Measurements from ENCODE around the gene CHEK1. TPM values are rescaled to one million over a fixed set of nuclear protein-coding genes. Genes with fewer than 3 reads are reported as not detected.
"Not testable (repeated sequence)": the region's sequence is repeated elsewhere in the genome, so short reads cannot be mapped to it uniquely, and the experiment has no call there.

CHEK1 gene
- total RNA-seq, 1 donor from 2014 or later = 1.6 TPM

DNA sequence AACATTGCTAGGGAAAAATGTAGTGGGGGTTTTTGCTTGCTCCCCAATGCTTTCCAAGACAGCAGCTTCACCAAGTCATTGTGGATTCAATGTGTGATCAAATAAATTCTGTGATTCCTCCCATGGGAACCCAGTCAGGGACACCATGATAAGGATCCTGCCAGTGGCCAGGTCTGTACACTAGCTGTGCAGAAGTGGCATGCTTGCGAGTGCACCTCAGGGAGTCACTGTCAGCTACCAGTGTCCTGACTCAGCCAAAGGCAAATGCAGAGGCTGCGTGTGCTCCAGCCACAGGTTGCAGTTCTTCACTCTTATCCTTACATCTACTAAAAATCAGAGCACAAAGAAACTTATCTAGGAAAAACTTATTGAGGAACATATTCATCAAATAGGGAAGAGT lies 65.0 kb downstream of the CHEK1 start:
- Histone ChIP-seq H3K27ac (replicated peaks) (no peak overlapping the region), H3K36me3 (no peaks in the 10 kb centered on the region), H3K4me1 (no peaks in the 10 kb centered on the region), H3K4me3 (no peak overlapping the region), H3K27me3 (ENCODE audit: low read depth) (peaks cover 6% of the 10 kb centered on the region), H3K9me3 (replicated peaks) (no peaks in the 10 kb centered on the region)
- TF ChIP-seq, protein P1, sequence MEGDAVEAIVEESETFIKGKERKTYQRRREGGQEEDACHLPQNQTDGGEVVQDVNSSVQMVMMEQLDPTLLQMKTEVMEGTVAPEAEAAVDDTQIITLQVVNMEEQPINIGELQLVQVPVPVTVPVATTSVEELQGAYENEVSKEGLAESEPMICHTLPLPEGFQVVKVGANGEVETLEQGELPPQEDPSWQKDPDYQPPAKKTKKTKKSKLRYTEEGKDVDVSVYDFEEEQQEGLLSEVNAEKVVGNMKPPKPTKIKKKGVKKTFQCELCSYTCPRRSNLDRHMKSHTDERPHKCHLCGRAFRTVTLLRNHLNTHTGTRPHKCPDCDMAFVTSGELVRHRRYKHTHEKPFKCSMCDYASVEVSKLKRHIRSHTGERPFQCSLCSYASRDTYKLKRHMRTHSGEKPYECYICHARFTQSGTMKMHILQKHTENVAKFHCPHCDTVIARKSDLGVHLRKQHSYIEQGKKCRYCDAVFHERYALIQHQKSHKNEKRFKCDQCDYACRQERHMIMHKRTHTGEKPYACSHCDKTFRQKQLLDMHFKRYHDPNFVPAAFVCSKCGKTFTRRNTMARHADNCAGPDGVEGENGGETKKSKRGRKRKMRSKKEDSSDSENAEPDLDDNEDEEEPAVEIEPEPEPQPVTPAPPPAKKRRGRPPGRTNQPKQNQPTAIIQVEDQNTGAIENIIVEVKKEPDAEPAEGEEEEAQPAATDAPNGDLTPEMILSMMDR (IDR thresholded peaks at IDR 0.05; ENCODE audit: borderline replicate concordance) = no peak
- intact Hi-C loops (cut with micrococcal nuclease) = no loop called here
- no peak for DNase-seq

- no peaks in the 10 kb centered on the region for H3K4me1 ChIP-seq
- no peak for DNase-seq
- H3K27ac ChIP-seq (replicated peaks) = no peak overlapping the region
- intact Hi-C loops (cut with micrococcal nuclease) = no loop called here
- no peaks in the 10 kb centered on the region for H3K36me3 ChIP-seq
- no peak overlapping the region for H3K4me3 ChIP-seq
- H3K27me3 ChIP-seq (ENCODE audit: low read depth) = peaks cover 11% of the 10 kb centered on the region
- TF ChIP-seq, protein P1 (IDR thresholded peaks at IDR 0.05; ENCODE audit: borderline replicate concordance) = no peak
- H3K9me3 ChIP-seq (replicated peaks) = peaks cover 7% of the 10 kb centered on the region
Measured at GRCh38 chr11:125692887-125693286, 67.9 kb downstream of the CHEK1 start.

DNA sequence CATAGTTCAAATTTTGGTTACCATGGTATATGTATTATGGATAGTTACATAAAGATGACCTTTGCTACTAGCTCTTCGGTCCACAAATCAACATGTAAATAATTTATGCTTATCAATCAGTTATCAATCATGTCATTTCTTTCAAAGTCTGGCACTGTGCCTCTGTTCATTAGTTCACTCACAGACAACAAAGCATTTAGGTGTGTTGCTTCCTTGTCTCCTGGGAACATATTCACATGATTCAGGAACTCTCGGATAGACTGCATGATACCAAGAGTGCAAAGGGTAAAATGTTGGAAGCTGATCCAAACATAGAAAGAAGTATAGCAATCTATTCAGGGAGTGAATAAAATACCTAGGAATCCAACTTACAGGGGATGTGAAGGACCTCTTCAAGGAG lies 70.0 kb downstream of the CHEK1 start:
- Histone ChIP-seq H3K27me3 (ENCODE audit: low read depth) (peaks cover 24% of the 10 kb centered on the region), H3K4me1 (no peaks in the 10 kb centered on the region), H3K4me3 (no peak overlapping the region), H3K36me3 (no peaks in the 10 kb centered on the region), H3K27ac (replicated peaks) (no peak overlapping the region), H3K9me3 (replicated peaks) (peaks cover 7% of the 10 kb centered on the region)
- TF ChIP-seq, protein P1 (IDR thresholded peaks at IDR 0.05; ENCODE audit: borderline replicate concordance) = no peak
- intact Hi-C loops (cut with micrococcal nuclease) = no loop called here
- DNase-seq = no peak

DNA sequence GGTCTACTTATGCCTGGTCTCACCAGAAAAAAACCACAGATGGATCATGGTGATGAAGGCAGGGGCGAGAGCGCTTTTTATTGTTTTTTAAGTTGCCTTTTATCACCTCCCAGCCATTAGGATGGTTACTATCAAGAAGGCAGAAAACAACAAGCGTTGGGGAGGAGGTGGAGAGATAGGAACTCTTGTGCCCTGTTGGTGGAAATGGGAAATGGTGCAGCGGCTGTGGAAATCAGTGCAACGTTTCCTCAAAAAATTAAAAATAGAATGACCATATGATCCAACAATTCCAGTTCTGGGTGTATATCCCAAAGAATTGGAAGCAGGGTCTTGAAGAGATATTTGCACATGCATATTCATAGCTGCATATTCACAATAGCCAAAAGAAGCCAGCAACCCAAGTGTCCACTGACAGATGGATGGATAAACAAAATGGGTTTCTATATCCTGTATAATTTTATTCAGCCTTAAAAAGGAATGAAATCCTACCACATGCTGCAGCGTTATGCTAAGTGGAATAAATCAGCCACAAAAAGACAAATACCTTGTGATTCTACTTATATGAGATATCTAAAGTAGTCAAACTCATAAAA lies 76.2 kb downstream of the CHEK1 start:
- Histone ChIP-seq H3K27me3 (ENCODE audit: low read depth) (peaks cover 17% of the 10 kb centered on the region), H3K4me1 (no peaks in the 10 kb centered on the region), H3K4me3 (no peak overlapping the region), H3K9me3 (replicated peaks) (no peaks in the 10 kb centered on the region), H3K36me3 (no peaks in the 10 kb centered on the region), H3K27ac (replicated peaks) (no peak overlapping the region)
- intact Hi-C loops (cut with micrococcal nuclease) = no loop called here
- TF ChIP-seq, protein P1 (IDR thresholded peaks at IDR 0.05; ENCODE audit: borderline replicate concordance) = no peak
- no peak for DNase-seq

DNA sequence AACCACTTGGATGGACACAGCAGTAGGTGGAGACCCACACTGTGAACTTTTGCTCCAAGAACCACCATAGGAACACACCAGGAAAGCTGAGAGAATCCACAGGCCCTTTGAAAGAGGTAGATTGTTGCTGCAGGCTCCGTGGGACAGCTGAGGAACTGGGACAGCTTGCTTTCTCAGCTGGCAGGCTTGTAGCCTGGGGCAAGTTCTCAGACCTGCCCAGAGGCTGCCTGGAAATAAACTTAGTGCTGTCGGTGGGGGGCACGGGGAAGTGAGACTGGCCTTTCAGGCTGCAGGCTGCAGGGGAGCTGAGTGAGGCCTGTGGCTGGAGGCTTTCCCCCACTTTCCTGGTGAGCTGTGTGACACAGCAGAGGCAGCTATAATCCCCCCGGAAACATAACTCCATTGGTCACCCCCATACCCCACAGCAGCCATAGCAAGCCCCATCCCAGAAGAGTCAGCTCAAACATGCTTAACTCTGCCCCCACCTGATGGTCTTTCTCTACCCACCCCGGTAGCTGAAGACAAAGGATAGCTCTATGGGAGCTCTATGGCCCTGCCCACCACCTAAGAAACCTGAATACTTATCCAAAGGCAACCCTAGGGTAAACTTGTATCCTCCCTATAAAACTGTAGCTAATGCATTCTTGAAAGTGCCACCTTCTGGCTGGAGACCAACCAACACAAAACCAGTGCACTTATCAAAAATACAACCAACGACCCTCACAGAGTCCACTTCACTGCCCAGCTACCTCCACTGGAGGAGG lies 77.1 kb downstream of the CHEK1 start:
- intact Hi-C loops (cut with micrococcal nuclease) = no loop called here
- H3K4me3 ChIP-seq = no peak overlapping the region
- H3K9me3 ChIP-seq (replicated peaks) = peaks cover 7% of the 10 kb centered on the region
- H3K27me3 ChIP-seq (ENCODE audit: low read depth) = peaks cover 17% of the 10 kb centered on the region
- H3K27ac ChIP-seq (replicated peaks) = no peak overlapping the region
- H3K4me1 ChIP-seq = no peaks in the 10 kb centered on the region
- TF ChIP-seq, protein P1 (IDR thresholded peaks at IDR 0.05; ENCODE audit: borderline replicate concordance) = no peak
- no peak for DNase-seq
- no peaks in the 10 kb centered on the region for H3K36me3 ChIP-seq

GRCh38 chr11:125704686-125705085 lies 79.7 kb downstream of the CHEK1 start:
- H3K36me3 ChIP-seq; H3K27ac ChIP-seq (replicated peaks); H3K27me3 ChIP-seq (ENCODE audit: low read depth); DNase-seq; H3K4me1 ChIP-seq; intact Hi-C loops (cut with micrococcal nuclease); H3K4me3 ChIP-seq: not testable (repeated sequence)
- peaks cover 22% of the 10 kb centered on the region for H3K9me3 ChIP-seq (replicated peaks)

All from left ventricle myocardium inferior (tissue), 1 donor.